Cardiac fibroblast (primary cell): Measurements from ENCODE around the gene NTRK3.

Experiments used
- DNase-seq, 2 donors: peaks; one replicate each; pipeline versions ENCODE4 v3.0.0 to v3.0.0-alpha.2; 2010; ENCODE audit warnings: low read depth in 2 of 2
- H3K4me3 ChIP-seq, 2 donors: replicated peaks in 1 of 2; 1 replicate in 1 of 2; 2 replicates in 1 of 2; pipeline ENCODE4 v1.5.1; 2011; ENCODE audit warnings: low read depth in 2 of 2, low read length in 2 of 2, mild to moderate bottlenecking in 2 of 2, moderate library complexity in 1 of 2
- CTCF ChIP-seq: IDR thresholded peaks from one replicate; pipeline ENCODE4 v1.5.1; 2011; ENCODE audit warnings: low read depth, mild to moderate bottlenecking, low read length, inconsistent platforms

Gene NTRK3

DNA sequence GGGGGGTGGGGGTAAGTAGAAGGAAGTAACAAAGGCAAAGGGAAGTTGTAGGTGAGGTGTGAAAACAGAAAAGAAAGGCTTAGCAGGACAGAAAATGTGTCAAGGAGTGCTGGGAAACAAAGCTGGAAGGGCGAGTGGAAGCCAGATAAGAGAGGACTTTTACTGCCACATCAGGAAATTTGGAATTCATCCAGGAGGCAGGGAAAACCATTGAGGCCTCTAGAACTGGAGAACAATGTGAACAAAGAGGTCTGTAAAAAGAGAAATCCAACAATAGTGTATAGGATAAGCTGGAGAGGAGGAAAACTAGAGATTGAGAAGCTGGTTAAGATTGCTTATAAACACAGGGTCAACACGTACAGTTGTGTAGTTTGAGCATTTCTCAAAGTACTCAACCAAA is 116.6 kb downstream of the NTRK3 start:
- no peak for DNase-seq
- no peak overlapping the region for H3K4me3 ChIP-seq
- TF ChIP-seq CTCF, result no peak

GRCh38 chr15:88133795-88134194 is 122.7 kb downstream of the NTRK3 start:
- no peak for TF ChIP-seq CTCF
- H3K4me3 ChIP-seq, result no peak overlapping the region
- no peak for DNase-seq

DNA sequence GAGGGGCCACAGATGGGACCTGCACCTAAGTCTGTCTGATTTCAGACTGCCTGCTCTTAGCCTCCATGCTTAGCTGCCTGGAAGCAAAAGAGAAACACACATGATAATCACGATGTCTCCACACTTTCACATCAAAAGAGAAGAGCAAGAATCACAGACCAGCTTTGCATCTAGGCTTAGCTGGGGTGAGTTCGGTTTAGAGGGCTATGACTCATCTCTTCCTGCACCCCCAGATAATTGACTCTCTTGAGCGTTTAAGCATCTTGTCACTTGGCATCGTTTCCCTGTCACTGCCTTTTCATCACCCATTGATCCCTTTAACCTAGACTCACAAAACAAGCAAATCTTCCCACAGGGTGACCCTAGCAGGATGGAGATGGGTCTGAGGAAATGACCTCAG is 124.0 kb downstream of the NTRK3 start:
- no peak for DNase-seq
- no peak overlapping the region for H3K4me3 ChIP-seq

GRCh38 chr15:88131937-88132336 is 124.6 kb downstream of the NTRK3 start:
- TF ChIP-seq CTCF, result no peak
- H3K4me3 ChIP-seq, result no peak overlapping the region
- DNase-seq, result no peak

More for the DNA sequence above, 124.0 kb downstream of the NTRK3 start:
- TF ChIP-seq CTCF, result no peak

GRCh38 chr15:88127432-88127790 is 129.1 kb downstream of the NTRK3 start:
- DNase-seq, result no peak
- no peak overlapping the region for H3K4me3 ChIP-seq
- no peak for TF ChIP-seq CTCF

- no peak for TF ChIP-seq CTCF
- DNase-seq, result no peak
- no peak overlapping the region for H3K4me3 ChIP-seq
Observed at GRCh38 chr15:88126695-88127431, 129.7 kb downstream of the NTRK3 start.

GRCh38 chr15:88125576-88125975 is 131.0 kb downstream of the NTRK3 start:
- no peak overlapping the region for H3K4me3 ChIP-seq
- no peak for DNase-seq
- TF ChIP-seq CTCF, result no peak
